ENCODE measurements around the gene ACTMAP. TPM values are rescaled to one million over a fixed set of nuclear protein-coding genes. Genes with fewer than 3 reads are reported as not detected.
"Not testable (repeated sequence)": the region's sequence is repeated elsewhere in the genome, so short reads cannot be mapped to it uniquely, and the experiment has no call there.

The ACTMAP gene
- total RNA-seq, 4 donors from 2014 or later: 4.2 to 14.6 (median 6.2) TPM

GRCh38 chr19:40786060-40787037 lies 36.1 kb upstream of the ACTMAP start:
- H3K27me3 ChIP-seq: no peaks in the 10 kb centered on the region
- TF ChIP-seq, protein P1, sequence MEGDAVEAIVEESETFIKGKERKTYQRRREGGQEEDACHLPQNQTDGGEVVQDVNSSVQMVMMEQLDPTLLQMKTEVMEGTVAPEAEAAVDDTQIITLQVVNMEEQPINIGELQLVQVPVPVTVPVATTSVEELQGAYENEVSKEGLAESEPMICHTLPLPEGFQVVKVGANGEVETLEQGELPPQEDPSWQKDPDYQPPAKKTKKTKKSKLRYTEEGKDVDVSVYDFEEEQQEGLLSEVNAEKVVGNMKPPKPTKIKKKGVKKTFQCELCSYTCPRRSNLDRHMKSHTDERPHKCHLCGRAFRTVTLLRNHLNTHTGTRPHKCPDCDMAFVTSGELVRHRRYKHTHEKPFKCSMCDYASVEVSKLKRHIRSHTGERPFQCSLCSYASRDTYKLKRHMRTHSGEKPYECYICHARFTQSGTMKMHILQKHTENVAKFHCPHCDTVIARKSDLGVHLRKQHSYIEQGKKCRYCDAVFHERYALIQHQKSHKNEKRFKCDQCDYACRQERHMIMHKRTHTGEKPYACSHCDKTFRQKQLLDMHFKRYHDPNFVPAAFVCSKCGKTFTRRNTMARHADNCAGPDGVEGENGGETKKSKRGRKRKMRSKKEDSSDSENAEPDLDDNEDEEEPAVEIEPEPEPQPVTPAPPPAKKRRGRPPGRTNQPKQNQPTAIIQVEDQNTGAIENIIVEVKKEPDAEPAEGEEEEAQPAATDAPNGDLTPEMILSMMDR (IDR thresholded peaks at IDR 0.05 in 4 of 5, conservative IDR thresholded peaks at IDR 0.05 in 1 of 5): no peak
- no peak for TF ChIP-seq POLR2A (IDR thresholded peaks at IDR 0.05)
- no peaks in the 10 kb centered on the region for H3K4me1 ChIP-seq
- intact Hi-C loops (cut with DNase I; ENCODE audit: low total_unique reads): no loop called here
- no peak for ATAC-seq
- no peak overlapping the region for H3K4me3 ChIP-seq
- peaks cover 0 to 5% of the 10 kb centered on the region in 2 donors for H3K36me3 ChIP-seq
- in situ Hi-C loops (cut with MboI; ENCODE audit: low sequenced_read_pairs in 4 of 4): no loop called here
- DNase-seq: no peak
- no peaks in the 10 kb centered on the region for H3K9me3 ChIP-seq
- H3K27ac ChIP-seq: no peak overlapping the region

DNA sequence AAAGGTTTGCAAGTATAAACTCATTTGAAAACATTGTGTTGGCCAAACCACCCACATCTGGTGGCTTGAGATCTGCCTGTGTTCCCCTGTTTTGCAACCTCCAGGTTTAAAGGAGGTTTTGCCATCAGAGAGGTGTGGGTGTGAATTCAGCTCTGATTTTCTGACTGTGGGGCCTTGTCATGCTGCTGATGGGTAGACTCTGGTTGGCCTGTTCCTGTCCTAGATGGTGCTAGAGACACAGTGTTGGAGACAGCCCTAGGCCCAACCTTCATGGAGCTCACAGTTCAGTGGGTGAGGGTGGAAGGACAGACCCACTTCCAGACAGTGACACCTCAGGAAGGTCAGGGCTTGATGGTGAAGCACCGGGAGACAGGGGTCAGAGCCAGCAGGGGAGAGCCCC lies 35.2 kb upstream of the ACTMAP start:
- intact Hi-C loops (cut with DNase I; ENCODE audit: low total_unique reads) (no loop called here), in situ Hi-C loops (cut with MboI; ENCODE audit: low sequenced_read_pairs in 4 of 4) (no loop called here)
- DNase-seq (no peak), ATAC-seq (no peak)
- Histone ChIP-seq H3K36me3 (peaks cover 0 to 5% of the 10 kb centered on the region in 2 donors), H3K27ac (no peak overlapping the region), H3K9me3 (no peaks in the 10 kb centered on the region), H3K4me1 (no peaks in the 10 kb centered on the region), H3K4me3 (no peak overlapping the region), H3K27me3 (no peaks in the 10 kb centered on the region)
- TF ChIP-seq, protein P1 (IDR thresholded peaks at IDR 0.05 in 4 of 5, conservative IDR thresholded peaks at IDR 0.05 in 1 of 5): no peak
- no peak for TF ChIP-seq POLR2A (IDR thresholded peaks at IDR 0.05)

DNA sequence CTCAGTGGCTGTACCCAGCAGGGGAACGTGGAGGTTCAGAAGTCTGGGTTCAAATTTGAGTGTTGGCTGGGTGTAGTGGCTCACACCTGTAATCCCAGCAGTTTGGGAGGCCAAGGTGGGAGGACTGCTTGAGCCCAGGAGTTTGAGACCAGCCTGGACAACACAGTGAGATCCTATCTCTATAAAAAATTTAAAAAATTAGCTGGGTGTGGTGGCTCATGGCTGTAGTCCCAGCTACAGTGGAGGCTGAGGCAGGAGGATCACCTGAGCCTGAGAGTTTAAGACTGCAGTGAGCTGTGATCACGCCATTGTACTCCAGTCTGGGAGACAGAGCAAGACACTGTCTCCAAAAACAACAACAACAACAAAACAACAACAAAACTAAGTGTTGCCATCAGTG lies 33.9 kb upstream of the ACTMAP start:
- intact Hi-C loops (cut with DNase I; ENCODE audit: low total_unique reads); in situ Hi-C loops (cut with MboI; ENCODE audit: low sequenced_read_pairs in 4 of 4); H3K27ac ChIP-seq; H3K36me3 ChIP-seq; ATAC-seq; H3K4me3 ChIP-seq; H3K4me1 ChIP-seq; DNase-seq; H3K9me3 ChIP-seq; H3K27me3 ChIP-seq: not testable (repeated sequence)

DNA sequence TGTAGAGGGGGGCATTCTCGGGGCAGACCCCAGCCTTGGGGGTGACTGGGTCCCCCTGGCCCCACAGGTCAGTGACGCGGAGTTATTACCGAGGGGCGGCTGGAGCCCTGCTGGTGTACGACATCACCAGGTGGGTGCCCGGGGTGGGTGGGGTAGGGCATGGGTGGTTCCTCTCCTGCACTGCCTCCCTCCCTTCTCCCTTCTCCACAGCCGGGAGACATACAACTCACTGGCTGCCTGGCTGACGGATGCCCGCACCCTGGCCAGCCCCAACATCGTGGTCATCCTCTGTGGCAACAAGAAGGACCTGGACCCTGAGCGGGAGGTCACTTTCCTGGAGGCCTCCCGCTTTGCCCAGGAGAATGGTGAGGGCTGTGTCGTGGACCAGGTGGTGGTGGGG lies 33.4 kb upstream of the ACTMAP start:
- DNase-seq (no peak), ATAC-seq (no peak)
- H3K9me3 ChIP-seq: no peaks in the 10 kb centered on the region
- no peak overlapping the region for H3K4me3 ChIP-seq
- H3K4me1 ChIP-seq: peaks cover 4% of the 10 kb centered on the region in 2 donors
- no peak overlapping the region for H3K27ac ChIP-seq
- H3K36me3 ChIP-seq: peaks cover 0 to 5% of the 10 kb centered on the region in 2 donors
- in situ Hi-C loops (cut with MboI; ENCODE audit: low sequenced_read_pairs in 4 of 4) (no loop called here), intact Hi-C loops (cut with DNase I; ENCODE audit: low total_unique reads) (no loop called here)
- no peak for TF ChIP-seq POLR2A (IDR thresholded peaks at IDR 0.05)
- TF ChIP-seq, protein P1 (IDR thresholded peaks at IDR 0.05 in 4 of 5, conservative IDR thresholded peaks at IDR 0.05 in 1 of 5): no peak
- no peaks in the 10 kb centered on the region for H3K27me3 ChIP-seq

DNA sequence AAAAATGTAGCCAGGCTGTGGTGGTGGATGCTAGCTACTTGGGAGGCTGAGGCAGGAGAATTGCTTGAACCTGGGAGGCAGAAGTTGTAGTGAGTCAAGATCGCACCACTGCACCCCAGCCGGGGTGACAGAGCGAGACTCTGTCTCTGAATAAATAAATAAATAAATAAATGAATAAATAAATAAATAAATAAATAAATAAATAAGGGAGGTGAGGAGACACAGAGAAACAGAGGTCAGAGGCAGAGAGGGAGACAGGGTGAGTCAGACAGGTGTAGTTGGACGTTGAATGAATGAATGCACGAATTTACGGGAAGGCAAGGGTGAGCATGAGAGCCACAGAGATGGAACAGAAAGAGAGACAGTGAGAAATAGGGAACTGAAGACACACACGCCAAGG lies 30.9 kb upstream of the ACTMAP start:
- no peaks in the 10 kb centered on the region for H3K27me3 ChIP-seq
- no peaks in the 10 kb centered on the region for H3K36me3 ChIP-seq
- no peak overlapping the region for H3K4me3 ChIP-seq
- no peak overlapping the region for H3K27ac ChIP-seq
- in situ Hi-C loops (cut with MboI; ENCODE audit: low sequenced_read_pairs in 4 of 4): no loop called here
- H3K9me3 ChIP-seq: no peaks in the 10 kb centered on the region
- no peak for TF ChIP-seq POLR2A (IDR thresholded peaks at IDR 0.05)
- TF ChIP-seq, protein P1 (IDR thresholded peaks at IDR 0.05 in 4 of 5, conservative IDR thresholded peaks at IDR 0.05 in 1 of 5): no peak
- intact Hi-C loops (cut with DNase I; ENCODE audit: low total_unique reads): no loop called here
- peaks cover 7 to 14% of the 10 kb centered on the region in 2 donors for H3K4me1 ChIP-seq
- DNase-seq: no peak
- ATAC-seq: no peak

Data from gastrocnemius medialis (tissue), 4 donors.